IPS-20b (cell line): ENCODE data around the gene ARL6IP5.

ENCODE experiments used
- H3K27ac ChIP-seq: one replicate; pipeline ENCODE4 v1.5.1; 2013; ENCODE audit warnings: low read length
- H3K27me3 ChIP-seq: 2 replicates; pipeline ENCODE4 v1.6.1; 2013; ENCODE audit warnings: mild to moderate bottlenecking, low read length, inconsistent platforms; ENCODE audit not compliant: insufficient read depth
- H3K36me3 ChIP-seq: 2 replicates; pipeline ENCODE4 v1.6.1; 2013; ENCODE audit warnings: low read depth, mild to moderate bottlenecking, inconsistent platforms, low read length, moderate library complexity; ENCODE audit not compliant: insufficient read depth
- H3K4me1 ChIP-seq: 2 replicates; pipeline ENCODE4 v1.6.1; 2013; ENCODE audit warnings: mild to moderate bottlenecking, control low read depth, inconsistent platforms, low read length, moderate library complexity; ENCODE audit not compliant: insufficient read depth
- H3K4me3 ChIP-seq: 2 replicates; pipeline ENCODE4 v1.5.1; 2013; ENCODE audit warnings: mild to moderate bottlenecking, low read length, inconsistent platforms
- H3K9ac ChIP-seq: 2 replicates; pipeline ENCODE4 v1.6.1; 2013; ENCODE audit warnings: low read depth, mild to moderate bottlenecking, inconsistent platforms, low read length, moderate library complexity
- H3K9me3 ChIP-seq: 2 replicates; pipeline ENCODE4 v1.6.1; 2013; ENCODE audit warnings: mild to moderate bottlenecking, low read depth, low read length, inconsistent platforms; ENCODE audit not compliant: insufficient read depth

ARL6IP5 gene

DNA sequence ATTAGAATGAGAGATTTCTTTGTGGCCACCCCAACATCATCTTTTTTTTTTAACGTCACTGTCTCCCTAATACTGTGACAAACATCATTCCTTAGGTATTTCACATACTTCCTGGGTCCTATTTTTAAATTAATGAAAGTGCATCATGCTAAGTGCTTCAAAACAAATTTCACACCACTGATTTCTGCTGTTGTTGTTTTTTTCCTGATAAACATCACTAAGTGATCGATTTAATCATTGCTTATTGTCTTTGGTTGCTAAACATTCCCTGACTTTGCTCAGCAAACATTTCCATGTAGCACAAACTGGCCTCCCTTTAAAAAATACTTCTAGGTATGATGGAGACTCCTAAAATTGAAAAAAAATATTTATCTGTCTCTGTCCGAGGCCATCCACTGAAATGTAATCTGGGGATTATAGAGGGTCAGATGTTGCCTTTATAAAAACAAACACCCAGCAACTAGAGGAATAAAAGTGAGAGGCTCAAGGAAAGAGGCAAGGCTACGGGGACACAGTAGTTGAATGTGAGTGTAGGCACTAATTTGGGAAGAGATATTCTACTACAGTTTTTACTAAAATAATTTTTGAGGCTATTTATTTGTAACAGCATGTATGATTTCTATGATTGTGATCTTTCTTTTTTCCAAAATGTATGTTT, 58.2 kb downstream of the ARL6IP5 start:
- H3K4me1 ChIP-seq, result peaks cover 7% of the 10 kb centered on the region; the same call in 1 of the 2 replicates
- no peaks in the 10 kb centered on the region for H3K36me3 ChIP-seq
- no peak overlapping the region for H3K27ac ChIP-seq
- no peaks in the 10 kb centered on the region for H3K9me3 ChIP-seq
- no peak overlapping the region for H3K9ac ChIP-seq
- no peak overlapping the region for H3K4me3 ChIP-seq
- H3K27me3 ChIP-seq, result peaks cover 90% of the 10 kb centered on the region

DNA sequence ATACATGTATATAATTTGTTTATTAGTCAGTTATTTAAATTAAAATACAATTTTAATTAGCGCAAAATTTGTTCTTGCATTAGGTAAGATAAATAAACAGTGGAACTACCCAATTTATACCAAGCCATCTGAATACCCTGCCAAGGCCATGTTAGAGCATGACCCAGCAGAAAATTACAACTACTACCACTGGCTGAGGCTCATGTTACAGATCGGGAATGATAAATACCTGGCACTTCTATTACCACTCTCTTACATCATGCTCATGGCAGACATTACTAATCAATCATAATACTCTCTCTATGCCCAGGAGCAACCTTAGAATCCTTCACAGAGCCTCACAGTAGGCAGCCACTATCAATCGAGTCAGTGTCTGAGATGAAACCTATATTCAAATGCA, 58.9 kb downstream of the ARL6IP5 start:
- Histone ChIP-seq H3K36me3 (no peaks in the 10 kb centered on the region), H3K4me3 (no peak overlapping the region), H3K9me3 (no peaks in the 10 kb centered on the region), H3K4me1 (peaks cover 7% of the 10 kb centered on the region; the same call in 1 of the 2 replicates), H3K27ac (no peak overlapping the region), H3K27me3 (peaks cover 89% of the 10 kb centered on the region), H3K9ac (no peak overlapping the region)

DNA sequence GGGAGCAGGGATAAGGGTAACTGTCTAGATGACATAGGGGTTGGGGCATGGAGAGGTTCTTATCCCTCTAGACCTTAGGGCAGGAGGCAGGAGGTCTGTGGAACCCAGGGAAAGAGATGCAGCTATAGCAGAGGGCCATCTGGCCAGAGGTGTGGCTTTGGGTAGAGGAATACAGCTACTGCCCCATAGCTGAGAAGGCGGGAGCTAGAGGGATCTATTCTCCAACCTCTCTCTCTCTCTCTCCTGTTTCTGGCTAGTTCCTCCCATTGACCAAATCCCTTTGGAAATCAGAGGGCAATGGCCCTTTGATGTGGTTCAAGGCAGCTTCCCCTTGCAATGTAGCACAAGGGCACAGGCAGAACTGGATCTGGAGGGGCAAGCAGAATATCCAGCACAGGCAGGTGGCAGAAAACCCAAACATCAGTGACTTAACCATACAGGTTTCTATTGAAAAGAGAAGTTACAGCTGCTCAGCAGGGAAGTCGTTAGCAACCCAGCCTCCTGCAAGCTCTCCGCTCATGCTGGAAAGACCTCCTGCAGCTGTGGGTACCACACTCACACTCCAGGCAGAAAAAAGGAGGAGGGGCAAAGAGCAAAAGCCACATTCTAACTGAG, 60.0 kb downstream of the ARL6IP5 start:
- H3K9ac ChIP-seq, result no peak overlapping the region
- H3K27ac ChIP-seq, result no peak overlapping the region
- H3K27me3 ChIP-seq, result peaks cover 77% of the 10 kb centered on the region

DNA sequence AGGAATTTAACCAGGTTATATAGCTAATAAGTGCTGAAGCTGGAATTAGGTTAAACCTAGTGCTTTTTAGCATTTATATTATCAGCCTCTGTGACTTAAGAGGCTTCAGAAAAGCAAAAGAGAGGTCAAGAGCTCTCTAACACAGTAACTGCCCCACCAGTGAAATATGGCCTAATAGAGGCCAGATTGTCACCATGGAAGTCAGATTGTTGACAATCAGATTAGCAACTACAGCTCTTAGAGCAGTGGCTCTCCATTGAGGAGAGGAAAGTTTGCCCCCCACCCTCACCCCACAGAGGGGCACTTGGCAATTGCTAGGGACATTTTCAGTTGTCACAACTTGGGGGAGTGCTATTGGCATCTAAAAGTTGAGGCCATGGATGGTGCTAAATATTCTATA, 61.0 kb downstream of the ARL6IP5 start:
- no peak overlapping the region for H3K27ac ChIP-seq
- H3K4me3 ChIP-seq, result no peak overlapping the region
- H3K27me3 ChIP-seq, result peaks cover 69% of the 10 kb centered on the region
- H3K4me1 ChIP-seq, result peaks cover 7% of the 10 kb centered on the region; the same call in 1 of the 2 replicates
- no peaks in the 10 kb centered on the region for H3K36me3 ChIP-seq
- no peak overlapping the region for H3K9ac ChIP-seq
- H3K9me3 ChIP-seq, result no peaks in the 10 kb centered on the region

More for the DNA sequence above, 60.0 kb downstream of the ARL6IP5 start:
- Histone ChIP-seq H3K36me3 (no peaks in the 10 kb centered on the region), H3K4me1 (peaks cover 7% of the 10 kb centered on the region; the same call in 1 of the 2 replicates), H3K9me3 (no peaks in the 10 kb centered on the region), H3K4me3 (no peak overlapping the region)

DNA sequence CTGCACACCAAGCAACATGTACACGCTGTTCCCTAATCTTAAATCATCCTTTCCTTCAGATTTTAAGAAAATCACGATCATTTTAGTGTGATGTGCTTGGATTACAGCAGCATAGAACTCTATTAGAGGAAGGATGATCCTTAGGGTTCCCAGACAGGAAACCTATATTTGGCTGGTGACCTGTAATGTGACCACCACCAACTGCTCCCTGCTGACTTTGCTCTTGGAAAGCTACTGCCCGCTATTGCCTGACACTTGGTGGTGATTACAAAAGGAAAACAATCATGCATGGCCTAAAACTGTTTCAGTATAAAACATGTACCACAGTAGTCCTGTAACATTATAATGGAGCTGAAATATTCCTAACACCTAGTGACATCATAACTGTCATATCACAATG, 64.8 kb downstream of the ARL6IP5 start:
- Histone ChIP-seq H3K4me3 (no peak overlapping the region), H3K27ac (no peak overlapping the region), H3K4me1 (peaks cover 7% of the 10 kb centered on the region; the same call in 1 of the 2 replicates), H3K9ac (no peak overlapping the region), H3K27me3 (peaks cover 43% of the 10 kb centered on the region), H3K9me3 (no peaks in the 10 kb centered on the region), H3K36me3 (no peaks in the 10 kb centered on the region)
